ENCODE measurements around the gene DYNLRB1. TPM values are rescaled to one million over a fixed set of nuclear protein-coding genes. Genes with fewer than 3 reads are reported as not detected.

The DYNLRB1 gene
- total and polyA plus RNA-seq, 9 donors, result 79.9 to 319 (median 122) TPM

DNA sequence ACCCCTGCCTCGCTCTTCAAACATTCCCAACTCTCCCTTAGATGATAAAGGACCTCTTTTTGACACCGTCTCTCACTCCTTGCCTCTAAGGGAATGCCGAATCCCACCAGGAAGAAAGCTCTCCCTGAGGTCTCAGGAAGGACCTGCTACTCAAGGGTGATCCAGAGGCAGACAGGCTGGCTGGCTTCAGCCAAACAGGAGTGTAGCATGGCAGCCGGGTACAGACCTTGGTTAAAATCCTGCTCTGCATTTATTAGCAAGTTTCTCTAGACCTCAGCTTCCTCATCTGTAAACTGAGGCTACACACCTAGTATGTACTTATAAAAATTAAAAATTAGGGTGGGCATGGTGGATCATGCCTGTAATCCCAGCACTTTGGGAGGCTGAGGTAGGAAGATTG, 59.5 kb downstream of the DYNLRB1 start:
- H3K9me3 ChIP-seq, result no peaks in the 10 kb centered on the region
- intact Hi-C loops (cut with DNase I), result no loop called here

GRCh38 chr20:34577061-34577460, 60.8 kb downstream of the DYNLRB1 start:
- DNase-seq, result no peak
- intact Hi-C loops (cut with DNase I), result no loop called here

More for the DNA sequence above, 59.5 kb downstream of the DYNLRB1 start:
- Histone ChIP-seq H3K27ac (no peak overlapping the region), H3K27me3 (no peaks in the 10 kb centered on the region), H3K4me1 (ENCODE audit: insufficient read depth) (no peaks in the 10 kb centered on the region), H3K4me3 (no peak overlapping the region), H3K36me3 (no peaks in the 10 kb centered on the region)
- WGBS, 3 donors, result 97% methylated on average over 4 of the region's 4 CpGs
- peak in 1 of 5 donors; percentile 1 for DNase-seq
- TF ChIP-seq POLR2A (IDR thresholded peaks at IDR 0.05) (no peak), EP300 (IDR thresholded peaks at IDR 0.05) (no peak)
- TF ChIP-seq, protein P1, sequence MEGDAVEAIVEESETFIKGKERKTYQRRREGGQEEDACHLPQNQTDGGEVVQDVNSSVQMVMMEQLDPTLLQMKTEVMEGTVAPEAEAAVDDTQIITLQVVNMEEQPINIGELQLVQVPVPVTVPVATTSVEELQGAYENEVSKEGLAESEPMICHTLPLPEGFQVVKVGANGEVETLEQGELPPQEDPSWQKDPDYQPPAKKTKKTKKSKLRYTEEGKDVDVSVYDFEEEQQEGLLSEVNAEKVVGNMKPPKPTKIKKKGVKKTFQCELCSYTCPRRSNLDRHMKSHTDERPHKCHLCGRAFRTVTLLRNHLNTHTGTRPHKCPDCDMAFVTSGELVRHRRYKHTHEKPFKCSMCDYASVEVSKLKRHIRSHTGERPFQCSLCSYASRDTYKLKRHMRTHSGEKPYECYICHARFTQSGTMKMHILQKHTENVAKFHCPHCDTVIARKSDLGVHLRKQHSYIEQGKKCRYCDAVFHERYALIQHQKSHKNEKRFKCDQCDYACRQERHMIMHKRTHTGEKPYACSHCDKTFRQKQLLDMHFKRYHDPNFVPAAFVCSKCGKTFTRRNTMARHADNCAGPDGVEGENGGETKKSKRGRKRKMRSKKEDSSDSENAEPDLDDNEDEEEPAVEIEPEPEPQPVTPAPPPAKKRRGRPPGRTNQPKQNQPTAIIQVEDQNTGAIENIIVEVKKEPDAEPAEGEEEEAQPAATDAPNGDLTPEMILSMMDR (IDR thresholded peaks at IDR 0.05), result no peak

GRCh38 chr20:34578025-34578424, 61.8 kb downstream of the DYNLRB1 start:
- DNase-seq, result peak in 1 of 5 donors; percentile 6
- no peaks in the 10 kb centered on the region for H3K4me1 ChIP-seq (ENCODE audit: insufficient read depth)
- WGBS, 3 donors, result 28 to 45% (median 35%) methylated on average over 2 of the region's 2 CpGs
- intact Hi-C loops (cut with DNase I), result no loop called here
- no peak overlapping the region for H3K4me3 ChIP-seq
- H3K27me3 ChIP-seq, result no peaks in the 10 kb centered on the region
- TF ChIP-seq, protein P1 (IDR thresholded peaks at IDR 0.05), result no peak
- no peak for TF ChIP-seq POLR2A (IDR thresholded peaks at IDR 0.05)
- no peak for TF ChIP-seq EP300 (IDR thresholded peaks at IDR 0.05)
- no peaks in the 10 kb centered on the region for H3K36me3 ChIP-seq
- H3K9me3 ChIP-seq, result no peaks in the 10 kb centered on the region
- H3K27ac ChIP-seq, result no peak overlapping the region

More at GRCh38 chr20:34577061-34577460, 60.8 kb downstream of the DYNLRB1 start:
- no peak overlapping the region for H3K27ac ChIP-seq
- no peaks in the 10 kb centered on the region for H3K36me3 ChIP-seq
- no peaks in the 10 kb centered on the region for H3K9me3 ChIP-seq
- H3K27me3 ChIP-seq, result no peaks in the 10 kb centered on the region
- WGBS, 3 donors, result 97 to 98% (median 97%) methylated on average over 4 of the region's 4 CpGs
- H3K4me3 ChIP-seq, result no peak overlapping the region
- TF ChIP-seq EP300 (IDR thresholded peaks at IDR 0.05), result no peak
- TF ChIP-seq, protein P1 (IDR thresholded peaks at IDR 0.05), result no peak
- no peak for TF ChIP-seq POLR2A (IDR thresholded peaks at IDR 0.05)
- no peaks in the 10 kb centered on the region for H3K4me1 ChIP-seq (ENCODE audit: insufficient read depth)

GRCh38 chr20:34578521-34578920, 62.3 kb downstream of the DYNLRB1 start:
- TF ChIP-seq, protein P1 (IDR thresholded peaks at IDR 0.05), result no peak
- TF ChIP-seq POLR2A (IDR thresholded peaks at IDR 0.05) (no peak), EP300 (IDR thresholded peaks at IDR 0.05) (no peak)
- H3K27me3 ChIP-seq, result no peaks in the 10 kb centered on the region
- no peak overlapping the region for H3K4me3 ChIP-seq
- H3K27ac ChIP-seq, result no peak overlapping the region
- H3K36me3 ChIP-seq, result no peaks in the 10 kb centered on the region
- peak in 1 of 5 donors; percentile 13 for DNase-seq
- H3K9me3 ChIP-seq, result no peaks in the 10 kb centered on the region
- no peaks in the 10 kb centered on the region for H3K4me1 ChIP-seq (ENCODE audit: insufficient read depth)
- 70 to 76% (median 76%) methylated on average over 6 of the region's 6 CpGs for WGBS, 3 donors
- intact Hi-C loops (cut with DNase I), result no loop called here

Measured in ovary (tissue), 9 donors.